OCI-LY3 (cell line): ENCODE measurements around the gene TEX13A.

Experiments used
- H2AFZ ChIP-seq: fragments of 200-600, 300-600 bp; shearing (Covaris generic); 2 replicates; pipeline ENCODE4 v1.6.0; 2014; ENCODE audit warnings: antibody characterized with exemption, low read depth, low read length
- H3K27ac ChIP-seq: fragments of 200-600, 300-600 bp; sonication (generic); 2 replicates; pipeline ENCODE4 v1.5.1; 2014; ENCODE audit warnings: mild to moderate bottlenecking, low read length, moderate library complexity, mixed read lengths
- H3K27me3 ChIP-seq: fragments of 200-600, 300-600 bp; sonication (generic); 2 replicates; pipeline ENCODE4 v1.6.1; 2014; ENCODE audit warnings: low read depth, low read length, mixed read lengths
- H3K36me3 ChIP-seq: fragments of 200-600, 300-600 bp; sonication (generic); replicated peaks from 2 replicates; pipeline ENCODE3; 2014; ENCODE audit warnings: low read depth, low read length, mixed read lengths
- H3K4me1 ChIP-seq: fragments of 300-600, 200-600 bp; sonication (generic); 2 replicates; pipeline ENCODE4 v1.6.1; 2014; ENCODE audit warnings: low read length, mixed read lengths
- H3K4me2 ChIP-seq: fragments of 200-600, 300-600 bp; sonication (generic); 2 replicates; pipeline ENCODE4 v1.6.1; 2014; ENCODE audit warnings: low read length, mixed read lengths
- H3K4me3 ChIP-seq: fragments of 300-600, 200-600 bp; sonication (generic); 2 replicates; pipeline ENCODE4 v1.5.1; 2014; ENCODE audit warnings: antibody characterized with exemption, mild to moderate bottlenecking, low read length, moderate library complexity
- H3K79me2 ChIP-seq: fragments of 300-600, 200-600 bp; shearing (Covaris generic); 2 replicates; pipeline ENCODE4 v1.6.1; 2014; ENCODE audit warnings: mild to moderate bottlenecking, low read length, mixed read lengths
- H3K9ac ChIP-seq: fragments of 300-600, 200-600 bp; shearing (Covaris generic); 2 replicates; pipeline ENCODE4 v1.6.0; 2014; ENCODE audit warnings: mild to moderate bottlenecking, low read length, moderate library complexity
- H3K9me3 ChIP-seq: fragments of 200-600, 300-600 bp; shearing (Covaris generic); 2 replicates; pipeline ENCODE4 v1.6.1; 2014; ENCODE audit warnings: low read length, mixed read lengths; ENCODE audit not compliant: insufficient read depth
- H4K20me1 ChIP-seq: fragments of 200-600, 300-600 bp; sonication (generic); 2 replicates; pipeline ENCODE4 v1.6.1; 2016; ENCODE audit warnings: low read length, mixed read lengths; ENCODE audit not compliant: insufficient read depth
- CTCF ChIP-seq: fragments of 200-600, 300-600 bp; sonication (generic); IDR thresholded peaks from 2 replicates; pipeline ENCODE4 v1.5.1; 2014; ENCODE audit warnings: antibody characterized with exemption, low read length, low read depth
- EZH2phosphoT487 ChIP-seq: fragments of 200-600 bp; shearing (Covaris generic); IDR thresholded peaks from 2 replicates; pipeline ENCODE4 v1.6.1; 2018; ENCODE audit warnings: antibody characterized with exemption, mixed run types, low read depth

The TEX13A gene

GRCh38 chrX:105221374-105221773, 880 bp upstream of the TEX13A start:
- no peaks in the 10 kb centered on the region for H3K9me3 ChIP-seq
- H3K9ac ChIP-seq, result no peak overlapping the region
- no peaks in the 10 kb centered on the region for H3K36me3 ChIP-seq
- H3K27ac ChIP-seq, result no peak overlapping the region
- no peak overlapping the region for H2AFZ ChIP-seq
- H3K27me3 ChIP-seq, result no peaks in the 10 kb centered on the region
- peaks cover 11% of the 10 kb centered on the region for H3K4me1 ChIP-seq
- no peaks in the 10 kb centered on the region for H3K79me2 ChIP-seq
- no peak overlapping the region for H3K4me2 ChIP-seq
- no peak overlapping the region for H3K4me3 ChIP-seq
- TF ChIP-seq EZH2phosphoT487 (no peak), CTCF (no peak)
- H4K20me1 ChIP-seq, result no peaks in the 10 kb centered on the region

- H3K27ac ChIP-seq, result no peak overlapping the region
- TF ChIP-seq EZH2phosphoT487 (no peak), CTCF (no peak)
- H4K20me1 ChIP-seq, result no peaks in the 10 kb centered on the region
- no peak overlapping the region for H3K4me3 ChIP-seq
- no peaks in the 10 kb centered on the region for H3K36me3 ChIP-seq
- H3K4me2 ChIP-seq, result no peak overlapping the region
- H3K9me3 ChIP-seq, result no peaks in the 10 kb centered on the region
- no peak overlapping the region for H3K9ac ChIP-seq
- H3K27me3 ChIP-seq, result no peaks in the 10 kb centered on the region
- H2AFZ ChIP-seq, result no peak overlapping the region
- H3K79me2 ChIP-seq, result no peaks in the 10 kb centered on the region
- peaks cover 7% of the 10 kb centered on the region for H3K4me1 ChIP-seq
Measured at GRCh38 chrX:105219454-105220401, 766 bp downstream of the TEX13A start.

- Histone ChIP-seq H4K20me1 (no peaks in the 10 kb centered on the region), H3K4me3 (no peak overlapping the region), H3K79me2 (no peaks in the 10 kb centered on the region), H3K36me3 (no peaks in the 10 kb centered on the region), H3K4me1 (no peaks in the 10 kb centered on the region), H3K4me2 (no peak overlapping the region), H2AFZ (no peak overlapping the region), H3K27ac (no peak overlapping the region), H3K9ac (no peak overlapping the region), H3K27me3 (no peaks in the 10 kb centered on the region), H3K9me3 (no peaks in the 10 kb centered on the region)
- no peak for TF ChIP-seq CTCF
- no peak for TF ChIP-seq EZH2phosphoT487
Measured at GRCh38 chrX:105211066-105211575, 9.4 kb downstream of the TEX13A start.

GRCh38 chrX:105210258-105210657, 10.2 kb downstream of the TEX13A start:
- no peaks in the 10 kb centered on the region for H3K79me2 ChIP-seq
- no peaks in the 10 kb centered on the region for H3K9me3 ChIP-seq
- H2AFZ ChIP-seq, result no peak overlapping the region
- no peaks in the 10 kb centered on the region for H4K20me1 ChIP-seq
- TF ChIP-seq CTCF (no peak), EZH2phosphoT487 (no peak)
- H3K9ac ChIP-seq, result no peak overlapping the region
- H3K27ac ChIP-seq, result no peak overlapping the region
- H3K4me3 ChIP-seq, result no peak overlapping the region
- no peaks in the 10 kb centered on the region for H3K36me3 ChIP-seq
- no peaks in the 10 kb centered on the region for H3K4me1 ChIP-seq
- H3K4me2 ChIP-seq, result no peak overlapping the region
- no peaks in the 10 kb centered on the region for H3K27me3 ChIP-seq
